Neural cell (in vitro differentiated cells): ENCODE data around the gene FNDC11.

Experiments used
- EP300 ChIP-seq: fragments of 450-650 bp; conservative IDR thresholded peaks from 2 replicates; pipeline ENCODE4 v1.6.1; 2014; ENCODE audit warnings: antibody characterized with exemption, mild to moderate bottlenecking, moderate library complexity; ENCODE audit not compliant: poor library complexity, severe bottlenecking
- EZH2 ChIP-seq: fragments of 200-600, 300-800 bp; shearing (Covaris generic), sonication (generic); IDR thresholded peaks from 2 replicates; pipeline ENCODE4 v1.6.1; 2014; ENCODE audit warnings: antibody characterized with exemption, low read length, borderline replicate concordance, mild to moderate bottlenecking; ENCODE audit not compliant: insufficient read depth, poor library complexity, severe bottlenecking
- POLR2AphosphoS5 ChIP-seq: IDR thresholded peaks from 2 replicates; pipeline ENCODE4 v1.6.1; 2012
- REST ChIP-seq: IDR thresholded peaks from 2 replicates; pipeline ENCODE4 v1.6.1; 2012; ENCODE audit warnings: borderline replicate concordance
- SMC3 ChIP-seq: fragments of 450-650 bp; conservative IDR thresholded peaks from 2 replicates; pipeline ENCODE4 v1.6.1; 2014; ENCODE audit warnings: antibody characterized with exemption, mild to moderate bottlenecking, moderate library complexity; ENCODE audit not compliant: poor library complexity
- TAF1 ChIP-seq: IDR thresholded peaks from 2 replicates; pipeline ENCODE4 v1.6.1; 2012; ENCODE audit warnings: low read depth
- TF ChIP-seq, protein P1 (sequence below): fragments of 450-650 bp; IDR thresholded peaks from 2 replicates; pipeline ENCODE4 v1.5.1; 2014; ENCODE audit warnings: antibody characterized with exemption, mild to moderate bottlenecking, moderate library complexity; ENCODE audit not compliant: poor library complexity, severe bottlenecking

- TF ChIP-seq EZH2 (no peak), EP300 (no peak), REST (no peak), TAF1 (no peak), POLR2AphosphoS5 (no peak), SMC3 (no peak)
- TF ChIP-seq, protein P1, sequence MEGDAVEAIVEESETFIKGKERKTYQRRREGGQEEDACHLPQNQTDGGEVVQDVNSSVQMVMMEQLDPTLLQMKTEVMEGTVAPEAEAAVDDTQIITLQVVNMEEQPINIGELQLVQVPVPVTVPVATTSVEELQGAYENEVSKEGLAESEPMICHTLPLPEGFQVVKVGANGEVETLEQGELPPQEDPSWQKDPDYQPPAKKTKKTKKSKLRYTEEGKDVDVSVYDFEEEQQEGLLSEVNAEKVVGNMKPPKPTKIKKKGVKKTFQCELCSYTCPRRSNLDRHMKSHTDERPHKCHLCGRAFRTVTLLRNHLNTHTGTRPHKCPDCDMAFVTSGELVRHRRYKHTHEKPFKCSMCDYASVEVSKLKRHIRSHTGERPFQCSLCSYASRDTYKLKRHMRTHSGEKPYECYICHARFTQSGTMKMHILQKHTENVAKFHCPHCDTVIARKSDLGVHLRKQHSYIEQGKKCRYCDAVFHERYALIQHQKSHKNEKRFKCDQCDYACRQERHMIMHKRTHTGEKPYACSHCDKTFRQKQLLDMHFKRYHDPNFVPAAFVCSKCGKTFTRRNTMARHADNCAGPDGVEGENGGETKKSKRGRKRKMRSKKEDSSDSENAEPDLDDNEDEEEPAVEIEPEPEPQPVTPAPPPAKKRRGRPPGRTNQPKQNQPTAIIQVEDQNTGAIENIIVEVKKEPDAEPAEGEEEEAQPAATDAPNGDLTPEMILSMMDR = no peak
These were observed 4.9 kb upstream of the FNDC11 start for GRCh38 chr20:63549019-63549418.
